GM21528 (cell line): ENCODE measurements around the gene STIL.
"Not testable (repeated sequence)": the region's sequence is repeated elsewhere in the genome, so short reads cannot be mapped to it uniquely, and the experiment has no call there.

ENCODE experiments used
- ATAC-seq: cut with Tn5 transposase; IDR thresholded peaks from one replicate; pipeline ENCODE4 v1.9.1; 2021; ENCODE audit warnings: mild to moderate bottlenecking, moderate library complexity; ENCODE audit not compliant: unreplicated experiment, low FRiP score

The STIL gene

GRCh38 chr1:47313915-47314664, at the start of gene STIL:
STIL (minus strand) TSS chr1:47314147; CDS start chr1:47310319, 3,828 bp downstream.
- ATAC-seq = peak; percentile 98

- no peak for ATAC-seq
These were observed 48.9 kb upstream of the STIL start for GRCh38 chr1:47362828-47363227.

GRCh38 chr1:47361380-47361779, 47.4 kb upstream of the STIL start:
- ATAC-seq = no peak

GRCh38 chr1:47351305-47351704, 37.4 kb upstream of the STIL start:
- peak; percentile 77 for ATAC-seq

- ATAC-seq = no peak
These were observed 34.3 kb upstream of the STIL start for GRCh38 chr1:47348246-47348645.

GRCh38 chr1:47347735-47348134, 33.8 kb upstream of the STIL start:
- ATAC-seq = no peak

- not testable (repeated sequence) for ATAC-seq
These were observed 33.0 kb upstream of the STIL start for GRCh38 chr1:47346979-47347378.

GRCh38 chr1:47340227-47340626, 26.3 kb upstream of the STIL start:
- ATAC-seq = no peak

- no peak for ATAC-seq
These were observed 24.5 kb upstream of the STIL start for GRCh38 chr1:47338249-47339077.

GRCh38 chr1:47337350-47337749, 23.4 kb upstream of the STIL start:
- no peak for ATAC-seq

GRCh38 chr1:47334765-47335435, 21.0 kb upstream of the STIL start:
- no peak for ATAC-seq

GRCh38 chr1:47333922-47334764, 20.2 kb upstream of the STIL start:
- ATAC-seq = peak; percentile 94

GRCh38 chr1:47333578-47333921, 19.6 kb upstream of the STIL start, which contains the start of gene CMPK1:
CMPK1 (plus strand) TSS chr1:47333790; CDS start chr1:47333946, 156 bp downstream.
- ATAC-seq = peak; percentile 79

- no peak for ATAC-seq
These were observed 19.0 kb upstream of the STIL start for GRCh38 chr1:47332779-47333577.

GRCh38 chr1:47331875-47332274, 17.9 kb upstream of the STIL start:
- no peak for ATAC-seq

GRCh38 chr1:47330212-47330611, 16.3 kb upstream of the STIL start:
- no peak for ATAC-seq

- ATAC-seq = no peak
These were observed 15.0 kb upstream of the STIL start for GRCh38 chr1:47328992-47329391.

- ATAC-seq = no peak
These were observed 12.3 kb upstream of the STIL start for GRCh38 chr1:47326271-47326670.

- no peak for ATAC-seq
These were observed 11.6 kb upstream of the STIL start for GRCh38 chr1:47325528-47325927.
